Measurements from ENCODE around the gene ABCC4.

DNA sequence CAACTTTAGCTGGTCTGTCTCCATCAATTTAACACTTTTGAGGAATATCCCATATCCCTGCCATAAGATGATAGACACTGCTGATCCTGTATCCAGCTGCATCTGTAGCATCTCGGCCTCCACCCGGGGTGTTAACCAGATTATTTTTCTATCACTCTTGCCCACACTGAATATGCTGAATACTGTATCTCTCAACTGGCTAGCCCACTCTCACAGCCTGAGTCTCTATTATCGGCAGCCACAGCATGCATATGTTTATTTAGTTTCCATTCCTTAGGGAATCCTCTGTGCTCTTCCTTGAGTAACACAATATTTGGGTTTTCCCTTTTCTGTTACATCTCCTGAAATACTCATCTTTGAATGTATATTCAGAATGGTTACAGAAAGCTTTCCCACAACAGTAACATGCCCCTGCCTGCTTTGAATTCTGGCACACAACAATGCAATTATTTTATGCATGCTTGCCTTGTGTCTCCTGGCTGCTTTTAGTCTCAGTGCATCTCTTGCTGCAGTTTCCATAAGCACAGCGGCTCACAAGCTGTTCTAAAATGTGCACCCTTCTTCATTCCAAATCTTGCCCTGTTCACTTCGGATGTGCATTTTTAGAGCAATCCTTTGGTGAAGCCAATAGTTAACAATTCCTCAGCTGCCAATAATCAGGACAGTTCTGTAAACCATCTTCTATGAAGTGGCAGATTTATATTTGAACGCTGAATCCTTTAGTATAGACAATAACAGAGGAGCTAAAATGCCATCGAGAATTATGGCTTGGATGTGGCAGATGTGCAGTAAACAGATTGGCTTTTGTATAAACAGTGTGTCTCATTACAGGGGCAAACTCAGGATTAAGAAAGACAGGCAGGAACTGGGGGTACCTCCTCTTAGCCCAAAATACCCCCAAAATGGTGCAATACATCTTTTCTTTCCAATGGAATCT is 327.0 kb downstream of the ABCC4 start:
- no peak for TF ChIP-seq SMC3 (IDR thresholded peaks at IDR 0.05; ENCODE audit: low read length)
- TF ChIP-seq RXRB (CRISPR knock-in tag; IDR thresholded peaks at IDR 0.05; ENCODE audit: borderline replicate concordance) = no peak
- TF ChIP-seq ZNF460 (CRISPR knock-in tag; IDR thresholded peaks at IDR 0.05; ENCODE audit: borderline replicate concordance) = no peak
- no peak for TF ChIP-seq SETDB1 (CRISPR knock-in tag; IDR thresholded peaks at IDR 0.05; ENCODE audit: borderline replicate concordance)

All from HepG2 (cell line).